RCC 7860 (cell line): Measurements from ENCODE around the gene DGKB.

ENCODE experiments used
- DNase-seq: peaks from one replicate; pipeline ENCODE4 v3.0.0-alpha.2; 2015; ENCODE audit warnings: low spot score
- FAIRE-seq: peaks from 2 replicates; lab custom pipeline; 2012; peaks lifted over from hg19 to GRCh38; lab: Jason Lieb, UNC

DGKB gene

DNA sequence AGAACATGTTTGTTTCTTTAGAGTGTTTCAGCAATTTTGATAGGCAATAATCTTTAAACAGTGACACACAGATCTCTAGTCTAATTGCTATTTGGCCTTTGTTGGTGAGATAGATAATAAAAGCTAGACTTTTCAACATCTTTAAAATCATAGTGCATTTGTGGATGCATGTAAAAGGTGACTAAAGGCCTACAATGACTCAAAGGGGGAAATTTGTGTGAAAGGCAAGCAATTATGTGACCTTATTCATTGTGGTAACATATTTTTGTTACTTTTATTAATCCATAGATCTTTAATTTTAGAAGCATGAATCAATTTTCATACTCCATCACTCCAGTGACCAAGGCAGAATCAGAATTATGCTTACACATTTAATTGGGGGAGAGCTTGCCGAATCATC is 299.7 kb downstream of the DGKB start:
- no peak for FAIRE-seq
- DNase-seq: no peak

DNA sequence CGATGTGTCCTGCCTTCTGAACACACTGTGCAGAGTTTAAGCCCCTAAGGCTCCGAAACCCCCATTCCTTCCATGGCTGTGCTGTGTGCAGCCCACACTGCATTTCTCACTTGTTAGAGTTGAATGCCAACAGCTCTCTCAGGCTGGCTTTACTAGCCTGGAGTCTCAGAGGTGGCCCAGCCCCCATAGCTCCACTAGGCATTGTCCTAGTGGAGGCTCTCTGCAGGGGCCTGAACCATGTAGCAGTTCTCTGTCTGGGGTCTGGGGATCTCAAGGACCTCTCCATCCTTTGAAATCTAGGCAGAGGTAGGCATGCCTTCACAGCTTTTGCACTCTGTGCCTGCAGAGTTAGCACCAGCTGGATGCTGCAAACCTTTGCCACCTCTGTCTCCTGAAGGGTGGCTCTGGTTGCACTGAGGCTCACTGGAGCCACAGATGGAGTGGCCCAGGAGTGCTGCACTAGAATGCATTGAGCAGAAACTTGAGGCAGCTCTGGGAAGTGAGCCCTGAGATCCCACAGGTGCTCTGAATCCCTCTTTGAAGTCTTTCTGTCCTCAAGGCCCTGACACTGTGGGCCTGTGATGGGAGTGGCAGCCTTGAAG is 301.7 kb downstream of the DGKB start:
- FAIRE-seq: no peak
- no peak for DNase-seq

DNA sequence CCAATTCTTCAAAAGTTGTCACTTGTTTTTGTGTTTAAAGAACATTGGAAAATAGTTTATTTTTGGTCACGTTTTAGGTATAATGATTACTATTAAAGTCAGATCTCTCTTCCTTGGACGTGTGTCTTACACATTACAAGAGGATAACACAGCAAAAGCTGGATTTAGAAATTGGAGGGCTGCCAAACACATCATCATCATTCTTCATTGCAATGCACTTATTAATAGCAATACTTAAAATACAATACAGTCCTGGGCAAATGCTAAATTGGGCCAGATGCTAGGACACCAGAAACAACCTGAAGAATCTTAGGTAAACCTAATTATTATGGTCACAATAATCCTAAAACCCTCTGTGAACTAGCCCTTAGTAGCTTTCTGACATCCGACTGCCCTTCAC is 303.6 kb downstream of the DGKB start:
- no peak for DNase-seq
- no peak for FAIRE-seq

DNA sequence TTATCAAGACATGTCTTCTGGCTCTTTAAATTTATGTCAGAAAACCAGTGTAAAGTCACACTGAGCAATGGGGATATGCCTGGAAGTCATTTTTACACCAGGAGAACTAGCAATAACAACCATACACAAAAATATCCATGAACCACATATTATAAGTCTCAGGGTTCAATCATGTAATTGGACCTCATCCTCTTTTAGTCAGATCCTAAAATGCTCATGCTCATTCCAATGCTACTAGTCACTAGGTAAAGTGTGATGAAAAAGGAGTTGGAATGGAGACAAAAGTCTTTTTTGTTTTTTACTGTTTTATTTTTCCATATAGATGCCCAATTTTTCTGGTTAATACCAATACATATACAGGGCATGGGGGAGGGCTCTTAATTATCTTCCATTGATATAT is 306.1 kb downstream of the DGKB start:
- FAIRE-seq: no peak

DNA sequence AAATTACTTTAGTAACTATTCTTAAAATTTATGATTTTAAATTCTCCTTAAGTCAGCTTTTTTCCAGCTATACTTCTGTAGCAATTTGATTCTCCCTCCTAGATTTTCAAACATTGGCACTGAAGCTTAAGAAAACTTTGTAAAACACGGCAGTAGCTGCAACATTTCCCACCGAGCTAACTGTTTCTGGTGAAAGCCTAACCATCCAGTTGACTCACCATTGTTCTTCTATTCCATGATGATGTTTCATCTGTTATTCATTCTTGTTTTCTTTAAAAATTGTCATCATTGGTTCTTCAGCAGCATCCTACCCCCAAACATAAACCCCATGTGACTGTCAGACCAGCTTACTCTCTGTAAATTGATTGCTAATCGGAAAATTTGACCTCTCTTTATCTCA is 312.3 kb downstream of the DGKB start:
- FAIRE-seq (no peak), DNase-seq (no peak)

More for the DNA sequence above, 306.1 kb downstream of the DGKB start:
- no peak for DNase-seq

DNA sequence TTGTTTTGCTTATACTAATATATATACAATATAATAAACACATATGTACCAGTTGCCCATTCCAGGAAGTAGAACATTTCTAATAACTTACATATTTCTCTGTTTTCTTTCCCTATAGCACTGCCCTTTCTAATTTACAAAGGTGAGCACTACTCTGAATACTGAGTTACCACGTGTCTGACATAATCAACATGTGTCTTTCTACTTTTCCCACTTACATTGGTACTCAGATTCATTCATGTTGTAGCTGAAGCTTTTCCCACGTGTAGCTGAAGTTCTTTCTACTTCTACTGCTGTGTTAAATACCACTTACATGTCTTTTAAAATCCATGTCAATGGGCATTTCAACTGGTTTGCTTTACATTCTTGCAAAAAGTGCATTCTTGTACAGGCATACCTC is 317.3 kb downstream of the DGKB start:
- no peak for FAIRE-seq
- DNase-seq: no peak

DNA sequence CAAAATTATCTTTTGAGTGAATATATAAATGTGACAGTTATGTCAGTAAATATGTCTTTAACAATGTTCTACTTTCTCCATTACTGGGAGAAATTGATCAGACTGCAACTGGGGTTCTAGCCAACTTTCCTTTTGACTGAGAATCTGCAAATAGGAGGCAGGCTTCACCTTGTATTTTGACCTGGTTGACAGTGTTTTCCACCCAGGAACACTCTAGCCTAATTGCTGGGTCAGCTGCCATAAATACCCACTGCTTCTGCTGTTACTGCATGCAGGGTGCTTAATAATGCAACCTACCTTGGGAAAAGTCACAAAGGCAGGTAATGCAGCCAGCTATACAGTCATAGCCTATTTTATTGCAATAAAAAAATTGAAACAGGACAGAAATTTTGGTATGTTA is 319.0 kb downstream of the DGKB start:
- no peak for DNase-seq
- no peak for FAIRE-seq

DNA sequence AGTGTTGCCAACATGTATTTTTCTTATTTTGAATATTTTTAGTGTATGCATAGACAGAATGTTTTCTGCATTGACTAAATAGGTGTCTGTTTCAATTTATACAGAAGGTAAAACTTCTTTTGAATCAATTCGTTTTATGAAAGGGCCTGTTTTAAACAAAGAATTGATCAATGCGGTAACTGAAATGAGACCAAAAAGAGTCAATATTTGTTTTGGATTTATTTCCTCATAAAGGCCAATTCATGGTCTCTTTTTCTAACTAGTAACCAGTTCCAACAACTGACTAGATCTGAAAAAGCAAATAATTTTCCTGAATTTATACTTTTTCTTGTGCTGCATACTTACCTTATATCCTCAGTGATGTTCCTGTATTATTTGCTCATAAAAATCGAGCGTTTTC is 320.5 kb downstream of the DGKB start:
- FAIRE-seq (no peak), DNase-seq (no peak)

DNA sequence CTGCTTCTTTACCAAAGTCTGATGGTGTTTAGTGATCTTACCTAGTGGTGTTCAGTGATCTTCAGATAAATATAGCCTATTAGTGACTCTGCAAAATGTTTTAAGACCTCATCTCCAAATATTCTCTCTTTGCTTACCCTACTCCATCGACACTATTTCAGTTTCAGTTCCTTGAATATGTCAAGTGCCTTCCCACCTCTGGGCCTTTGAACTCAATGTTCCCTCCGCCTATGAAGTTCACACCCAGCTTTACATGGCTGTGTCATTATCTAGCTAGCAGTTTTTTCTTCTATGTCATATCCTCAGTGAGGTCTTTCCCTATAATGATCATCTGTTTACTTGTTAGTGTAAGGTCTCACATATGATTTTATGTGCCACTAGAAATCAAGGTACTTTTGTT is 322.6 kb downstream of the DGKB start:
- no peak for DNase-seq
- FAIRE-seq: no peak

DNA sequence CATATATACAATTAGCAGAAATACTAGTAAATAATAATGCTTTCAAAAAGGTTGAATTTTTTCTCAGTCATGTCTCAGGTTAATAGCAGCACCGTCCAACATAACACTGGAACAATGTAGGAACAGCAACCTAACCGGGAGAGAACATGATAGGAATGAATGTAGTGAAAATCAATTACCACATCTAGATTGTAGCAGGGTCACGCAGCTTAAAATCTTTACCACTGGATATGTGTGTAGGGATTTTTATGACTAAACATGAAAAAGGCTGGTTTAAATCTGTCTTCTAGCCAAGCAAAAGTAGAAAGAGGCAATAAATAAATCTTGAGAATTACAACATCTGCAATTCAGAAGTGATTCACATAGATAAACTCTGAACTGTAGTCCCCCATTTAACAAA is 326.0 kb downstream of the DGKB start:
- DNase-seq (no peak), FAIRE-seq (no peak)

DNA sequence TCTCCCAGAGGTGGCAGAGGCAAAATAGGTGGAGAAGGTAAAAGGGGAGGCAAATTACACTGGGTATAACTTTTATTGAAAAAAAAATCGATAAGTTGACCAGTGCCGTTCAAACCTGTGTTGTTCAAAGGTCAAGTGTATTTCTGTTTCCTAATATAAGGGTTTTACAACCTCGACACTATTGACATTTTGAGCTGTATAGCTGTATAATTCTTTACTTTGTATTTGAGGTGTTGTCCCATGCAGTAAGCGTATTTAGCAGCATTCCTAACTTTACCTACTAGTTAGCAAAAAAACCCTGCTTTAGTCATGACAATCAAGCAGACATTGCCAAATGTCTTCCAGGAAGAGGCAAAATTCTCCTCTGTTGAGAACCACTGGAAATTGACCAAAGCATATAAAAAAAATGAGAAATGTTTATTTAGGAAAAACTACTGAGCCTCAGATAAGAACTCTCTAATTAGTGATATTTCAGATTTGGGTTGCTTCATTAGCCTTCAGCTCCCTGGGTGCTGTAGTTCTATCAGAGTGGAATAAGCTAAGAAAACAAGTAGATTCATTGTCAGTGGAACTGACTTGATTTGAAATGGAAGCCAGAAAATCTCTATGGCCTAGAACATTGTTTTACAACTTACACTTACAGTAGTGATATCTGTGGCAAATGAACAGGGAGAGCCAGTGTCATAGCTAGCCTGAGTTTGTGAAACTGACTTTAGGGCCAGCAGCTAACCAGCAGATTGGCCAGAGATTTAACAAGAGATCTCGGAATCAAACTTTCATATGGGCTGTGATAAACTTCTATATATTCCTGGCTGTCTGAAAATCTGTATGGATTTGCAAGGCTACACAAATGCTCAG is 331.6 kb downstream of the DGKB start:
- no peak for FAIRE-seq
- no peak for DNase-seq

DNA sequence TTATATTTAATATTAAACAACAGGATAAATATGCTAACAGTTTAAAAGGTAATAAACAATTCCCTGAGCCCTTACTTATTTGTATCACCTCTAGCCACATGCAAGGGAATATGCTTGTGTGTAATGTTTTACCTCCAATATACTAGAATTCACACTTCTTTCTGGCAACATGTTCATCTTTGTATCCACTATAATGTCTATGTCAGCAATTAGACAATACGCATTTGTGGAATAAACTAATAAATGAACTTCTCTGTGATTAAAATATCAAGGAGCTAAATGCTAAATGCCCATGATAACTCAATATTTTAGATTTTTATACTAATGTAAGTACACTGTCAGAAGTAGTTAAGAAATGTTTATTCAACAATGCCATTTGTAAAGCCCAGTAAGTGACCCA is 350.5 kb downstream of the DGKB start:
- DNase-seq (no peak), FAIRE-seq (no peak)

DNA sequence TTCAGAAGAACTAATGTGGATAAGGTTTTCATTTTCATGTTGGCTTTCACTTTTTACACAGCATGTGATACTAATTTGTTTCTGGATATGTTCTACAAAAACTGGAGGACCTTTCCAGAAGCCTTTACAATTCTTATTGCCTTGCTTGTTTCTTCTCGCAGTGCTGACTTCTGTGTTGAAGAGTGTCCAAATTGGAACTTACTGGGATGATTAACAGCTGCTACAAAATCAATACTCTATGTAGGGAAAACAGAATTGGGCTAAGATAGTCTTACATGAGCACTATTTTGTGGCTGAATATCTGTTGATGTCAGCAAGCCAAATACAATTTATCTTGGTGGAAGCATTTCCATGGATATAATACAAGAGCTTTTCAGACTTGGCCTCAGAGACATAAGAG is 351.2 kb downstream of the DGKB start:
- no peak for FAIRE-seq
- DNase-seq: no peak

DNA sequence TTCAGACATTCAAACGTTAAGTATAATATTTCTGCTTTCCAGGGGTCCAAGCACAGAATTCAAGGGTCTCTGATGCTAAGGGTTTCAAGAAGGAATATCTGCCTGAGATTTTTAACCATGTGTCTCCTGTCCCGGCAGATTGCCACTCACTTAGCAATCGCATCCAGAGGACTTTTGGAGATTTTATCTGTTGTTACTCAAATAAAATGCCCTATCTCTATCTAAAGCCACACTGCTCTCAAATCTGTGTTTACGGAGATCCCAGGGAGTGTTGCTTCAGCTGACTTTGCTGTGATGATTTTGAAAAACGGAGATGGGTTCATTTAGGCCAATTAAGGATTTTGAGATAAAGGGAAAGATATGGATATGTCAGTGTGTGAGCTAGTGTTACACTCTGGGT is 359.9 kb downstream of the DGKB start:
- no peak for FAIRE-seq
- no peak for DNase-seq

DNA sequence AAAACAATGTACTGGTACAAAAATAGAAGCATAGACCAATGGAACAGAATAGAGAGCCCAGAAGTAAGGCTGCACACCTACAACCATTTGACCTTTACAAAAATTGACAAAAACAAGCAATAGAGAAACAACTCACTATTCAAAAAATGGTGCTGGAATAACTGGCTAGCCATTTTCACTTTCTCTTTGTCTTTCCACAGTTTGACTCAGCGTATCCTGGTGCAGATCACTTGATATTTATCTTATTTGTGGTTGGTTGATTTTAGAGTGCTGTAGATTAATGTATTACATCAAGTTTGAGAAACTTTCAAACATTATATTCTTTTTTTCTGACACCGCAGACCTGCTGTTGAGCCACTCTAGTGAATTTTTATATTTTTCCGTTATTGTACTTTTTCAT is 381.4 kb downstream of the DGKB start:
- FAIRE-seq (no peak), DNase-seq (no peak)

DNA sequence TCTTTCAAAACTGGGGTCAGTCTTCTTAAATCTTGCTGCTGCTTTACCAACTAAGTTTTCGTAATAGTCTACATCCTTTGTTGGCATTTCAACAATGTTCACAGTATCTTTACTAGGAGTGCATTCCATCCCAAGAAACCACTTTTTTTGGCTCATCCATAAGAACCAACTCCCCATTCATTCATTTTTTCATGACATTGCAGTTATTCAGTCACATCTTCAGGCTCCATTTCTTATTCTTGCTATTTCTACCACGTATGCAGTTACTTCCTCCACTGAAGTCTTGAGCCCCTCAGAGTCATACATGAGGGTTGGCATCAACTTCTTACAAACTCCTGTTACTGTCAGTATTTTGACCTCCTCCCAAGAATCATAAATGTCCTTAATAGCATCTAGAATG is 392.3 kb downstream of the DGKB start:
- DNase-seq (no peak), FAIRE-seq (no peak)

DNA sequence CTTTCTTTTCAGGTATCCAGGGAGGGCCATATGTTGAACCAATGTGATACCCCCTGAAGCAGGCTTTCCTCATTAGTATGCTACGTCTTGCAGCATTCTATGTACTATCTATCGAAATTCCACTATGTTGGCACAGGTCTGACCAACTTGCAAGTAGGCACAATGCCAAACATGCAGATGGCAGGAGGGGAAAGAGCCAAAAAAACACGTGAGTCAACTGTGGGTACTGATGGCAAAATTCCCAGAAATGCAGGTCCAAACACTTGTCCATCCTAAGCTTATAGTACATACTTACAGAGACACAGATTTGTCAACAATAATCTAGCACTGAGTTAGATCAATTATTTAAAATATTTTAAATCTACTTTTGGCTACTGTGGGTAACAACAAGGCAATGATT is 394.9 kb downstream of the DGKB start:
- FAIRE-seq: no peak
- no peak for DNase-seq

DNA sequence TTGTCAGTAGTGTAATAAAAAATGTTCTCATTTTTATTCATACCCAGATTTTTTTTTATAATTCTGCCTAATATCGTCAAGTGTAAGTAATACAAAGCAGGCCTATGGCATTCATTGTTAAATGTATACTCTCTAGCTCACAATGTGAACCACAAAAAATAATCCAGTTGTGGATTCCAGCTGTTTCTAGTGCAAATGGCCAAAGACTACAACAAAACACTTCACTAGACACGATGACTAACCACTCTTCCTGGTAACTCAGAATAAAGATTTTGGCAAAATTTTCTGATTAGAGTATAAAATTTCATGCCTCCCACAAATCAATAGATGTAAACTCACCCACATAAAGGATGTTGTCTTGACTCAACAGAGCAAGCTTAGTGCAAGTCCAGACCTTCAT is 396.6 kb downstream of the DGKB start:
- DNase-seq: no peak
- FAIRE-seq: no peak

DNA sequence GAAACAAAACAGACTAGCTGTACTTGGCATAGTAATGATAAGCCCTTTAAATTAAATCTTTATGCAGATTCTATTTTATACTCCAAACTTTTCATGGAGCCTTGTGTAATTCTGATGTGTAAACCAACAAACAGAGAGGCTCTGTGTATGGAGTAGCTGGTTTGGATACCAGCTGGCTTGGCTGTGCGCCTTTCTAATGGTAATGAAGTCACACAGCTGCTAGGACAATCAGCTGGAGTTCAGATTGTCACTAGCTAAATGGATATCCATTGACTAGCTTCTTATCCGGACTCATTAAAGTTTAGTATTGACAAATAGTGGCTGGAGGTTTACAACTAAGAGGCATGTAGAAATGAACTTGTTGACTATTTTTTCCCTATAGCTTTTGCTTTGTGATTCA is 398.4 kb downstream of the DGKB start:
- no peak for FAIRE-seq

DNA sequence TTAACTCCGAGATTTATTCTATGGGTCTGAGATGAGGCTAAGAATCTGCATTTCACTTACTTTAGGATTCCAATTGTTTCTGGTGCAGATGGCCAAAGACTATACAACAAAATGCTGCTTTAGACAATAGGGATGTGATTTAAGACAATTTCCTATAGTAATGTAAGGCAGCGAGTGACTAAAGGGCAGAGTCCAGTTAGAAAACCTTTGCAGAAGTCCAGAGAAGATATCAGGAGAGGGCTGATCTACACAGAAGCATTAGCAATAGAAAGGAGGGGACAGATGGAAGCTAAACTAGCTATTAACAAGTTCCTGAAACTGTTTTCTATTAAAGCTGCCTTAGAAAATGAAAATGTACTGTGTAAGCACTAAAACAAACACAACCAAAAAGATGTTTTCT is 398.9 kb downstream of the DGKB start:
- DNase-seq (no peak), FAIRE-seq (no peak)

More for the DNA sequence above, 398.4 kb downstream of the DGKB start:
- no peak for DNase-seq

DNA sequence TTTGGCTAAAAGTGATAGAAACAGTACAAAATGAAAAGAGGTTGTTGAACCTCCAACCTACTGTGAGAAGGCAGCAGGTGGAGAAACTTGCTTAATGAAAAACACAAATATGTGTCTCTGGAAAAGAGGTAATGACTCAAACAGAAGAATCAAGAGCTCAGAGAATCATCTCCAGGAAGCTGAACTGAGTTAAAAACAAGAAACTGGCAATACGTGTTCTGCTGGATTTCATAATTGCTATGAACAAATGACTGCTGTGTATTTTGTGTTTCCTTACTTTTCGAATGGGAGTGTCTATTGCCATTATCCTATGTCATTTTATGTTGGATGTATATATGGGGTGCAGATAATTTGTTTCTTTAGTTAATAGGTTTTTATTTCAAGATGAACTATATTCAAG is 401.1 kb downstream of the DGKB start:
- no peak for FAIRE-seq

DNA sequence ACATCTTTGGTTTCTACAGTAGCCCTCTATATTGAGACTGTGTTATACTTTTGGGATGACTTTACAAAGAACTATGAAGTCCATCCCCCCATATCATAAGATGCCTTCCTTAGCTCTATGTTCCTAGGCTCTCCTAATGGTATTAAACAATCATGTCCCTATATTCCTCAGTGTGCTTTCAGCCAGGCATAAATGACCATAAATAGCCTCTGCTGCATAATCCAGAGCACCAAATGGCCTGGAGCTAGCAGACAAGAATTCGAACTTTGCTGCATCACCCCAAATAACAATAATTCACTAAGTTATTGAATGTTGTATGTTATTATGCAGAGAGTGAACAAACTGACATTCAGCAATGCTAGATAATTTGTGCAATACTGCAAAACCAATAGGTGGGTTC is 405.2 kb downstream of the DGKB start:
- DNase-seq: no peak
- no peak for FAIRE-seq

More for the DNA sequence above, 401.1 kb downstream of the DGKB start:
- no peak for DNase-seq

DNA sequence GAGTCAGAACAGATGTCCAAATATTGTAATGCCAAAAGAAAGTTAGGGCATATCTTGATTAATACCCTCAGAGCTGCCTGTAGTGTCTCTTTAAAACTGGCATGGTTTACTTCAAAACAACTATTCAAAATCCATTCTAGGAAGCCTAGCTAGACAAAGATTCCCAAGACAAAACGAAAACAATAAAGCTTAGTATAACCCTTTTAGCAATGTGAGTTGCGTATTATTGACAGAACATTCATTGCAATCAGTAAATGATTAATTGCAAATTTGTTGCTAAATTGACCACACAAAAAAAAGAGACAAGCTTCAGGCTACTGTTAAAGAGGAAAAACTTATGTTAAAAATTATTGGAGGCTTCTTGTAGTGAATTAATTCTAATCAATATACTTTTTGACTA is 406.9 kb downstream of the DGKB start:
- DNase-seq: no peak
- FAIRE-seq: no peak
